ENCODE data around the gene PLEKHG4B.

DNA sequence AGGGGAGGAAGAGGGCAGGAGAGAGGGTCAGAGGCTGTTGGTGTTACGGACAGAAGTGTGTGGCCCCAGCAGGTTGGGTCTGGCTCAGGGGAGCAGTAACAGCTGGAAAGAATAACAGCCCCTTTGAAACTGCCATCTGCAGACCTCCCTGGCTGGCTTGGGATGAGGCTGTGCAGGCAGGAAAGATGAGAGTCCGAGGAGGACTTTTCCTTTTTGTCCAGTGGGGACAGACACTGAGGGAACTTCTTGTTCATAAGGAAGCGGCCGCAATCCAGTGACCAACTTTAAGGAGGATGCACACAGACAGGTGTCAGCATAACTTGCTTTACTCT, 14.8 kb upstream of the PLEKHG4B start:
- TF ChIP-seq POLR2A (IDR thresholded peaks at IDR 0.05; ENCODE audit: low read length) (no peak), GATA1 (IDR thresholded peaks at IDR 0.05; ENCODE audit: low read depth, low read length) (no peak)
